Measurements from ENCODE around the gene FREM2.

FREM2 gene

DNA sequence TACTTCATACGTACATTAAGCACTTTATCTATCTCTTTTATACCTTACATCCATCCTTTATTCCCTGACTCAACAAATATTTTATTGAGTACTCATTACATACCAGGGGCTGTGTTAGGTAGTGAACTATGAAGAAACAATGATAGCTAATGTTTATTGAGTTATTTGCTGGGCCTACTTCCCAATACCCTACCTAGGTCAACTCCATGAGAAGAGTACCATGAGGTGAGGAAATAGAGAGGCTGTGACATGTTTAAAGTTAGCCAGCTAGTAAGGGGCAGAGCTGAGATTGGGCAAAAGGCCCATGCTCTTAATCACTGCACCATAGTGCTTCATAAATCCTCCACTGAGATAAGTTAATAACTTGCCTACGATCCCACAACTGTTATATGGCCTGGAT, 79.9 kb downstream of the FREM2 start:
- no peak for DNase-seq

- DNase-seq: no peak
Measured at GRCh38 chr13:38767506-38768265, 80.8 kb downstream of the FREM2 start.

DNA sequence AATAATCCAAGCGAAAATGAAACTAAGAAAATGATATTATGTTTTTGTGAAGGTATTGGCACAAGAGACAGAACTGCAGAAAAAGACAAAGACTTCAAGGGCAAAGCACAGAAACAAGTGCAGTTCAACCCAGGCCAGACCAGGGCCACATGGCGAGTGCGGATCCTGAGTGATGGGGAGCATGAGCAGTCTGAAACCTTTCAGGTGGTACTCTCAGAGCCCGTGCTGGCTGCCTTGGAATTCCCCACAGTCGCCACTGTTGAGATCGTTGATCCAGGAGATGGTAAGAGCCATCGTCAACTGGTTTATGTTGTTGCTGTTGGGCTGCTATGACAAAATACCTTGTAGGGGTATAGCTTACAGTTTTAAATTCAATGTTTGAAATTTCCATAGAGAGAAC, 82.6 kb downstream of the FREM2 start:
- DNase-seq: no peak

GRCh38 chr13:38775085-38775484, 88.2 kb downstream of the FREM2 start:
- no peak for DNase-seq

- DNase-seq: no peak
Measured at GRCh38 chr13:38777347-38778119, 90.7 kb downstream of the FREM2 start.

DNA sequence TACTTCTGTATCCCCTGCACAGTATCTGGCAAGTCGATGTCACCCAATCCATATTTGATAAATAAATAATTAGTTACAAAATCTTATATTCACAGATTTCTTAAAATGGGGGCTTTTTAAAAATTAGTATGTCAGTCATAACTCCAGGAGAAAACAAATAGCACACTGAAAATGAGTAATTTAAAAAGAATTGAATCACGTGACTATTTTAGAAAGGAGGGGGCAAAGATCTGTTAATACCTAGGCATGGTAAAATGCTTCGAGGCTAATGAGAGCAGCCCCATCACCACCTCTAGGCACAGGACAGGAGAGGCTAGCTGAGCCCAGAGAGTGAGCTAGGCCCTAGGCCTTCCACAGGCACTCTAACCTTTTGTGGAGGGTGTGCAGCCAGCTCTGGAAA, 94.7 kb downstream of the FREM2 start:
- no peak for DNase-seq

DNA sequence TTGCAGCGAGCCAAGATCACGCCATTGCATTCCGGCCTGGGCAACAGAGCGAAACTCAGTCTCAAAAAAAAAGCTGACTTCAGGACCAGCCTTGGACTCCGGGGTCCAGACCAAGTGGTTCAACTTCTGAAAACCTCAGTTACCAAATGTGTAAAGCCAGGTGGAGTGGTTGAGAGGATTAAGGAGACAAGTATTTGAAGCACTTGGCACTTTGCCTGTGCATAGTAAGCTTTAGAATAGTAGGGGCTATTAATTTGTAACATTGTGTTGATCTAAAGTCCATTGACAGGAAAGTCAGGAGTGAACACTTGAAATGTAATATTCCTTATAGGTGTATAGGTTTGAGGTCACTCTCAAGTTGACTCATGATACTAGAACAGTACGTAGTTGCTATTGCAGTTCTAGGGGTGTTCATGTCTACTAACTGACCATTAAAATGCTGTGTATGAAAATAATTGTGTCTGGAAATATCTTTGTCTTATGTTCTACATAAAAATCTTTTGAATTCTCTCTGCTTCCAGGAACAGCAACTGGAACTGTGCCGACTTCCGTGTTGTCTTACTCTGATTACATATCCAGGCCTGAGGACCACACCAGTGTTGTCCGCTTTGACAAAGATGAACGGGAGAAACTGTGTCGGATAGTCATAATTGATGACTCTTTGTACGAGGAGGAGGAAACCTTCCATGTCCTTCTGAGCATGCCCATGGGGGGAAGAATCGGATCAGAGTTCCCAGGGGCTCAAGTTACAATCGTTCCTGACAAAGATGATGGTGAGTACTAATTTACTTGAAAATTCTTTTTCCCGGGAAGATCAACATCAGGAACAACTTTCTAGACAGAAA, 97.4 kb downstream of the FREM2 start:
- no peak for DNase-seq

- DNase-seq: no peak
Measured at GRCh38 chr13:38785042-38785441, 98.2 kb downstream of the FREM2 start.

DNA sequence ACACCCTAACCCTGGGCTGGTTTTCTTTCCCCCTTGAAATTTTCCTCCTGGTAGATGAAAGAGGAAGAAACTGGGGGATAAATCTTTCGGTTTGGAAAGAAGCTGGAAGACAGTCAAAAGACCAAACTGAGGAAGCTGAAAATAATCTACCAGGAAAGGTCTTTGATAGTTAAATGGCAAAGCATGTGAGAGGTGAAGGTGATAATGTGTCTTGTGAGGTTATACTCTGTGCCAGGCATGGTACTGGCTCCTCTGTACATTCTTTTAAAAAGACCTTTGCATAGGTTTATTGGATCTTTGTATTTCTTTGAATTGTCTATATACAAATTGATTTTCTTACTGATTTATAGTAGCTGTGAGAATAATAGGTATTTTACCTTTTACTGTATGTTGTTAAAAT, 98.6 kb downstream of the FREM2 start:
- no peak for DNase-seq

DNA sequence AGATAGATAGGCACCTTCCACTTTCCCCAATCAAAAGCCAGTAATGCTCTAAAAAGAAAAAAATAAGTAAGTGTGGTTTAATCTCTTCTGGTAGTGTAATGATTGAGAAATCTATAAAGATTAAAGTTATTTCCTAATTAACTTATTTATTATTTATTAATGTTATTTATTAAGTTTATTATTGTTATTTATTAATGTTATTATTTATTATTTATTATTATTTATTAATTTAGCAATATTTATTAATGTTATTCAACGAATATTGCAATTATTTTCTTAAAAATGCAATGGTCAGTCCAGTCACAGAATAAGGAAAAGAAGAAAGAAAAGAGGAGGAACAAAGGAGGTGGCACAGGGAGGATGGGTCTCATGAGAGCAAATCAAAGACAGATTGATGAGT, 100.7 kb downstream of the FREM2 start:
- DNase-seq: no peak

- no peak for DNase-seq
Measured at GRCh38 chr13:38796890-38797289, 110.0 kb downstream of the FREM2 start.

DNA sequence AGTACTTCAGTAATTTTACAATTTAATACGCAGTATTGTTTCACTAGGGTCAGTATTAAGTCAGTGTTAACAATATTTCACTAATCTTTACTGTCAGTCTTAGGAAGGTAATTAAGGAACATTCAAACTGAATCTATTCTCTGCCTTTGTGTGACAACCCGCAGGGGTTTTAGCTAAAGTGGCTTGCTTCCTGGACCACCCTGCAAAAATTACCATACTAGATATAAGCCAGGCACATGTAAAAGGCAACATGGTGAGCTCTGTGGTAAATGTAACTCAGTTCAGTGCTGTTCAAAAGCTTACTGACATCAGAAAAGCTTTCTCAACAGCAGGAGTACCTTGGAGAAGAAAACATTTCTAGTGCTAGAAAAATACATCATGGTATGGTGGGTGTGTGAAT, 116.7 kb downstream of the FREM2 start:
- DNase-seq: no peak

GRCh38 chr13:38804061-38804460, 117.2 kb downstream of the FREM2 start:
- DNase-seq: no peak

DNA sequence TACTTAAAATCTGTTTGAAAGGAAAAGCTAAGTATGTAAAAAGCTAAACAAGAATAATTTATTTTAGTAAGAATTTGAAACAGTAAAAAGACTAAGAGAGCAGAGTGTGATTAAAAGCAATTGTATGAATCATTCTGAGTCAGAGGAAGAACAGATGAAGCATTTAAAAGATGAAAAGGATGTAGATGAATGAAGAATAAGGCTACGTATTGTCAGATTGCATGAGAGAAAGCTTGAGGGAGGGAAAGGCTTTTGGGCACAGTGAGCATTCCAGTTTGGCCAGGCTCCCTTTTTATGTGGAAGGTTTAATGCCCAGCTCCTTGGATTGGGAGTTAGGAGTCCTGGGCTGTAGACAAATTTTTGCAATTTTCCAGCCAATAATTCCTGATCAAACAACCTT, 117.7 kb downstream of the FREM2 start:
- DNase-seq: no peak

DNA sequence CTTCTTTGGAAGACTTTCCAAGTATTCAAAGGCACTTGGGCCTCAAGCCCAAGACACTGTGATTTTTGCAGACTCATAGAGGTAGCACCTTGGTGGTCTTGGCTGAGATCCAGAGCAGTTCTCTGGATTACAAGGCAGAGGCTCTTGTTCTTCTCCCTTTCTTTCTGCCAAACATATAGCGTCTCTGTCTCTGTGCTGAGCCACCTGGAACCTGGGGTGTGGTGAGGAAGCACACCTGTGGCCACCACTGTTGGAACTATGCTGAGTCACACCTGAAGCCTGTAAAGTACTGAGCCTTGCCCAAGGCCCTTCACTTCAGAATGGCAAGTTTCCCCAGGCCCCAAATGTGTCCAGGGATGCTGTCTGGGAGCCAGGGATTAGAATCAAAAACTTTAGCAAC, 127.5 kb downstream of the FREM2 start:
- DNase-seq: no peak

GRCh38 chr13:38819053-38819452, 132.2 kb downstream of the FREM2 start:
- no peak for DNase-seq

DNA sequence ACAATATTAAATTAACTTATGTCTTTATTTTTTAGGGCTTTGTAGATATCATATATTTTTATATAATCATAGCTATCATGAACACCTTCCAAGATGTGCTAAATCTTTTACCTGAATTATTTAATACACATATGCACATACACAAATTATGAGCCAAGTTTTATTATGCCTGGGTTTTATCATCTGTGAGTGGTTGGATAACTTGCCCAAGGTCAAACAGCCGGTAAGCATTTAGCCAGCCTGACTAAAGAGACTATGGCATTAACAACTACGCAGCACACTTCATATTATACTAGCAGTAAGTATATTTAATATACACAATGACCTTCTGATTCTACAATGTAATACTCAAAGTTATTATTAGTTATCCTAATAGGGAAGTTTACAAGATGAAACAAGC, 132.7 kb downstream of the FREM2 start:
- DNase-seq: no peak

- no peak for DNase-seq
Measured at GRCh38 chr13:38821770-38822551, 135.1 kb downstream of the FREM2 start.

- DNase-seq: no peak
Measured at GRCh38 chr13:38824342-38824741, 137.5 kb downstream of the FREM2 start.

DNA sequence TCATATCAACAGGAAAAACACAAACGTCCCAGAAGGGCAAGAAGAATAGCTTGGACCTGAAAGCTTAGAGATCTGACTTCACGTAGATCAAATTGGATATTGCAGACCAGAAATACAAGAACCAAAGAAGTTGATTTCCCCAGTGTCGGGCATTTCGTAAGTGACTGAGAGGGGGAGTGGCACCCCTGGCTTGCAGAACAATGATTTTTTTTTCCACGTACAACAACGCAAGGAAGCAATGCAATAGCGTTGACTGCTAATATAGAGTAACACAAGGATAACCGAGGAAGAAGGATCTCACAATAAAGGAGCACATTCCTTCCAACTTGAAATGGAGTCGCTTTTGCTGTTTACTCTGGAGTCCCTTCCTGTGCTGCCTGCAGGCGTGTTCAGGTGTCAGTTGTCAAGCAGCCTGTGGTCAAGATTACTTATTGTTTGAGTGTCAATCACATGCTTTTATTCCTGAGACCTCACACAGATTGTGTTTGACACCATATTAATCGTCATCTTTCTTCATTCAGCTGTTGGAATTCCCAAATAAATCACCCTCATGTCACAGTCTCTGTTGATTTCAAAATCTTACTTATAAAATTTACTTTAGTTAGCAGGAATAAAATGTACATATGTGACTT, 139.4 kb downstream of the FREM2 start:
- DNase-seq: no peak

DNA sequence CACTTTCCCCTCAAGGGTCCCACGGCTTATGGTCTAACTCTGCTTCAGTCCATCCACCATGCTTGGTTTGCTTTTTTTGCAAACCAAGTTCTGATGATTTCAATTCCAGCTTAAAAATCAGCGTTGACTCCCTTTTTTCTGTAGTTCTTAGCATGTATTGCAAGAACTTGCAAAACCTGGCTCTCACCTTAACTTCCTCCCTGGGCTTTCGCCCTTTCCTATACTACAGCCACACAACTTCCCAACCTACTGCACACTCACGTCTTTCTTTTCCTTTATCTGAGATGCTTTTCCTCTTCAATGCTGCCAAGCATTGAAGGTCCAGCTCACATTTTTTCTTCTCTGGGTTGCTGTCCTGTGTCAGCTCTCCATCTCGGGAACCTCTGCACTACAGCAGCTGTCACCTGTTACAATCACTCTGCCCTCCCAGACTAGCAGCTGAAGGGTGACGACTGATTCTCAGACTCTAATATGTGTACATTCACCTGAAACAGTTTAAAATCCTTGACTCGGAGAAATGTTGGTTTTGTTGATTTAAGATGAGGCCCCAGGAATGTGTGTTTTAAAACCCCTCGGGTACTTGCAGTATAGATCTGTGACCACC, 143.7 kb downstream of the FREM2 start:
- no peak for DNase-seq

GRCh38 chr13:38844581-38844980, 157.7 kb downstream of the FREM2 start:
- no peak for DNase-seq
